Glomerular visceral epithelial cell (primary cell): ENCODE data around the gene BFAR.
"Not testable (repeated sequence)": the region's sequence is repeated elsewhere in the genome, so short reads cannot be mapped to it uniquely, and the experiment has no call there.

Source experiments
- DNase-seq: peaks from one replicate; pipeline ENCODE4 v3.0.0-alpha.2; 2016; ENCODE audit errors: extremely low spot score

The BFAR gene, protein sequence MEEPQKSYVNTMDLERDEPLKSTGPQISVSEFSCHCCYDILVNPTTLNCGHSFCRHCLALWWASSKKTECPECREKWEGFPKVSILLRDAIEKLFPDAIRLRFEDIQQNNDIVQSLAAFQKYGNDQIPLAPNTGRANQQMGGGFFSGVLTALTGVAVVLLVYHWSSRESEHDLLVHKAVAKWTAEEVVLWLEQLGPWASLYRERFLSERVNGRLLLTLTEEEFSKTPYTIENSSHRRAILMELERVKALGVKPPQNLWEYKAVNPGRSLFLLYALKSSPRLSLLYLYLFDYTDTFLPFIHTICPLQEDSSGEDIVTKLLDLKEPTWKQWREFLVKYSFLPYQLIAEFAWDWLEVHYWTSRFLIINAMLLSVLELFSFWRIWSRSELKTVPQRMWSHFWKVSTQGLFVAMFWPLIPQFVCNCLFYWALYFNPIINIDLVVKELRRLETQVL

DNA sequence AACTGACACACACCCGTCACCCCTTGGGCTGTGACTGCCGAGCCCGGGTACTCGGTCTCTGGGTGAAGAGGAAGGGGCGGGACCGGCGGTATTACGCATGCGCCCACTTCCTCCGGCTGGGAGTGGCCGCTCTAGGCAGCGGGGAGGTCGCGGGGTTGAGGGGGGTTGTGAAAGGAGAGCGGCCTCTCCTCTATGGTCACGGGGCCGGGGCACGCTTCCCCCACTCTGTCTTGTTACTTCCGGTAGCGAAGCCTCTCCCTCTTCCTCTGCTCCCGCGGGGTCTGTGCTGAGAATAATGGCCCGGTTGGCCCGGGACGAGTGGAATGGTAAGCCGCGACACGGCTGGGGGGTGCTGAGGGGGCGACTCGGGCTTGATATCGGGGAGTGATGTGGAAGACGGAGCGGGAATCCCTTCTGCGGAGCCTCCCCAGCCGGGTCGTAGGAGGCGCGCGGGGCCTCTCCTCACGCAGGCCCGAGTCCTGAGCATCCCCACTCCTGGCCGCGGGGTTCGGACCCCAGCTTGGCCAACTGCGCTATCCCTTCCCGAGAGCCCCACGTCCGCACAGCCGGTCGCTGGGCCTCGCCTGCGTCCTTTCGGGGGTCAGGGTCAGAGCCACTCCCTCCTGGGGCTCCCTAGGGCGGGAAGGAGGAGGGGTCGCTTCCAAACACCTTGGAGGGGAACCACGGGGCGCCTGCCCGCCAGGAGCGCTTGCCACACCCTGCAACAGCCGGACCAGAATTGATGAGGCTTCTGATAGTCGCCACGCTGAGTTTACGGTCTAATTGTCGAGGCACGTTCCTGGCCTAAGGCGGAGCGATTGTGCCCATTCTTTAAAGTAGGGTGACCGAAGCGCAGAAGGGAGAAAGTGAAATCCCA lies at the start of gene BFAR:
TSS of gene BFAR (plus strand) at position 259 of the 877 bp plus-strand sequence. CDS start 11,396 bp downstream, outside the sequence.
- DNase-seq: peak; percentile 98

DNA sequence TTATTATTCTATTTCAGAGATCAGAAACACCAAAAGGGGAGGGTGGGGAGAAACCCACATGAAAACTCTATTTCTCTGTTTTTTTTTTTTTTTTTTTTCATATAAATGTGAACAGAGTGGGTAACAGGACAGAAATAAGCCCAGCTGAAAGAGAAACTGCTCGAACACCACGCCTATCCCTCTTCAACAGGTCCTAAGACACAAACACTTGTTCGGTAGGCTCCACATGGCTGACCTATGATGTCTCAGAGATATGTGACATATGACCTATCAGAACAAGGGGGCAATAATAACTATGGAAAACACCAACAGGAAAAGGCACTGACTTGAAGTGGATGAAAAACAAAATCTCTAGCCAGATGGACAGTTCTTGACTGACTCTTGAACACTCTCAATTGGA lies 47.5 kb upstream of the BFAR start:
- no peak for DNase-seq

DNA sequence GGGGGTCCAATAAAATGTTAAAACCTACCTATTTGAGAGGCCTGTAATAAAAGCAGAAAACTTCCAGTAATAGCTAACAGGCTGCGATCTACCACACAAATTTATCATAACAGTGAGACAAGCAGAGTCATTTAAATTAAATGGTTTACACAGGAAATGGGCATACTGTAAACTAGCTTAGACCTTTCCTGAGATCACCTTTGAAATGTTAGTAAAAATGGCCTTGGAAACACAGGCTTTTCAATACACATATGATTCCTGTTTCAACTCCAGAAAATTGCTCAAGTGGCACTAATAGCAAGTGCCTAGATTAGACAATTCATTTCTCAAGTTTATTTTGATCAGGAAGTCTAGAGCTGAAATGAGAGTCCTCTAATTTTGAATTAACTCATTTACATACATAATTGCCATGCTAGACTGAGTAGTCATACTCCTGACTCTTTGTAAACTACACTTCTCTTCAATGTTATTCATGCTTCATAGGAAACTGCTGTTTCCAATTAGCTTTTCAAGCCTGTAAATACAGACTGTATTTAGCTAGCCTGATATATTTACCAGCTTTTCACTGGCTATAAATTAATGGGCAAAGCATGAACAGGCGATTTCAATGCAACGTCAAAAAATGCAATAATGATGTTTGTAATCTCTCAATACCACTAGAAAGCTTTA lies 46.0 kb upstream of the BFAR start:
- no peak for DNase-seq

DNA sequence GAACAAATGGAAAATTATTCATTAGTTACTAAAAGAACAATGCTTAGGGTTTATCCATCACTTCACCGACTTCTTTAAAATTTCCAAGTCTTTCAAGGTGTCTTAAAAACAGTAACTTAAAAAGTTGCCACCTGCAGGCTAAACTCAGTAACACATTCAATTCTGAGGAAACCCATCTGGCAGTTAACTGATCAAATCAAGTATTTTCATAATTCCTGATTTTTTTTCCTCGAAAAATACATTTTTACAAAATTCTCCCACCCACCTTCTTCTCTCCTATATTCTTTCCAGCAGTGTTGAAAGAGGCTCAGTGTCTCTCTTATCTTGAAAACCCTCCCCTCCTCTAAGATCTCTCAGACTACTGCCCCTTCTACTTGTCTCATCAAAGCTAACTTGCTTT lies 32.6 kb upstream of the BFAR start:
- DNase-seq: peak; percentile 21

DNA sequence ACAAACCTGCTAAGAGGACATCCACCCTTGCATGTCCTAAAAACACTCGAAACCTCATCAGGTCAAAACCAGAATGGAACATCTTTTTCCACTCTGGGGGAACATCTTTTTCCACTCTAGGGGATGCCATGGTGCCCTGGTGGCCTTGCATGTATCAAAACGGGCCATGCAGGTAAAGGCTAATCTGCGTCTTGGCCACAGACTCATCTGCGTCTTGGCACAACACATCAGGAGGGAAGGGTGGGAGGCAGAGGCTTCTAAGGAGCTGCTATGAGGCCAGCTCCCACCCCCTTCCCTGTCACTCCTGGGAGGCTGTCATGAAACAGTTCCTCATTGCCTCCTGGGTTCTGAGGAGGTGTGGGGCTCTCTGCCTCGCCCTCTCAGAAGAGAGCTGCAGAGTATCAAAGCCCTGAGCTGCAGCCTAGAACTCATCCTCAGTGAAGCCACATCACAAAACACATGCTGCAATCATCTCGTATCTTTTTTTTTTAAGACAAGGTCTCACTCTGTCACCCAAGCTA lies 30.2 kb upstream of the BFAR start:
- DNase-seq: no peak

DNA sequence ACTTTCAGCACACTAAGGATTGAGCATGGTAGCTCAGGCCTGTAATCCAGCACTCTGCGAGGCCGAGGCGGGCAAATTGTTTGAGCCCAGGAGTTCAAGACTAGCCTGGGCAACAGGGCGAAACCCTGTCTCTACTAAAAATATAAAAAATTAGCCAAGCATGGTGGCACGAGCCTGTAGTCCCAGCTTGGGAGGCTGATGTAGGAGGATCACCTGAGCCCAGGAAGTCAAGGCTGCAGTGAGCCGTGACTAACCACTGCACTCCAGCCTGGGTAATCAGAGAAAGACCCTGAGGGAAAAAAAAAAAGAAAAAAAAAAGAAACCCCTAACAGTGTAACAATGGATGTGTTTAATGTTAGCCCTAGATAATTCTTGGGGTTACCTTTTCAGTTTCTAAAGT lies 26.6 kb upstream of the BFAR start:
- DNase-seq: no peak

DNA sequence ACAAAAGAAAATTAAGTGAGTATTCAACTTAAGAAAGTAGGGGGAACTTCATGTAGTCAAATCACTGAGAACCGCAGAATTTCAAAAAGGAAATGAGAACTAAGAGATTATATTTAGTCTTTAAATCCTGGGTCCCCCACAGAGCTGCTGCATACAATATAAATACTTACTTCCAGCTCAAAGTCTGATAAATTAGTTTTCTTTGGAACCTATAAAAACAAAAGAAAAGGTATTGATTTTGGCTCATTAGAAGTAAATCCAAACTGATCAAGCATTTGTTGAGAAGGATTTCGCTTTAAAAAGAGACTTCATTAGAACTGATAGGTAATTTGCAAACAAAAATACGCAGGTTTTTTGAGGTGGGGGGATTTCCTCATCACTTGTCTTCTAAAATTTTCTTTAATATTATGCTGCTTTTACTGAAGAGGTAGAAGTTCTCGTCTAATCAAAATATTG lies 24.6 kb upstream of the BFAR start:
- no peak for DNase-seq

DNA sequence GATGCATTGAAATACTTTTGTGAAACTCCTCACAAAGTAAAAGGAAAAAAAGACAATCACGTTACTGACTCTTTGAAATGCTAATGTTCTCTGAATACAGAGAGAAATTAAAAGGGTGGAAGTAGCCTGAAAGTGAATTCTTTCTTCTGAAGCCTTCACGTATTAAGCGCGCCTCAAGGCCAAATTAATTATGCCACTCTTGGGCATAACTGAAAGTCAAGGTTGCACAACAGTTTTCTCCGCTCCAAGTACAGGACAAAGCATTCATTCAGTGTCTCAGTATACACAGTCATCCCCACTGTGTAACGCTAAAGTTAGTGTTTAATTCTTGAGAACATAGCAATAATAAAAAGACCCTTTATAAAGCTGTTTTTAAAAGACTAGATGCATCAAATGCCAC lies 24.1 kb upstream of the BFAR start:
- no peak for DNase-seq

DNA sequence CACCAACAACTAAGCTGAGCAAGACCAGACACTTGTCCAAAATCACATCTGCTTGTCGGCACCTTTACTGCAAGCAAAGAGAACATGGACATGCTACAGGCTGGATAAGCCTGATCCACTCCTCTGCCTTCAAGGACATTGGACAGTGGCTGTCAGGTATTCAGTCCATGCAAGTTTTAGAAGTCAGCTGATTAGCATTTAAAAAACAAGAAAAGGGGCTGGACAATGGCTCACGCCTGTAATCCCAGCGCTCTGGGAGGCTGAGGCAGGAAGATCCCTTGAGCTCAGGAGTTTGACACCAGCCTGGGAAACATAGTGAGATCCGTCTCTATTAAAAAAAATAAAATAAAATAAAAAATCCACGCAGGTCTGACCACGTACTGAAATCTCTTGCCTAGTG lies 23.0 kb upstream of the BFAR start:
- no peak for DNase-seq

DNA sequence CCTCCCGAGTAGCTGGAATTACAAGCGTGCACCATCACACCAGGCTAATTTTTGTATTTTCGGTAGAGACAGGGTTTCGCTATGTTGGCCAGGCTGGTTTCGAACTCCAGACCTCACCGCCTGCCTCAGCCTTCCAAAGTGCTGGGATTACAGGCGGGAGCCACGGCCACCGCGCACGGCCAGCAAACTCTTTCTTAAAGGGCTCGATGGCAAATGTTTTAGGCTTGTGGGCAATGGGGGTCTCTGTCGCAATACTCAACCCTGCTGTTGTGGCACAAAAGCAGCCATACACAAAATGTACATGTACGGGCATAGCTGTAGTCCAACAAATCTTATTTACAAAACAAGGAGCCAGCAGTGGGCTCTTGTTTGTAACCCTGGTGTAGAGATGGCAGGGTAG lies 21.1 kb upstream of the BFAR start:
- no peak for DNase-seq

DNA sequence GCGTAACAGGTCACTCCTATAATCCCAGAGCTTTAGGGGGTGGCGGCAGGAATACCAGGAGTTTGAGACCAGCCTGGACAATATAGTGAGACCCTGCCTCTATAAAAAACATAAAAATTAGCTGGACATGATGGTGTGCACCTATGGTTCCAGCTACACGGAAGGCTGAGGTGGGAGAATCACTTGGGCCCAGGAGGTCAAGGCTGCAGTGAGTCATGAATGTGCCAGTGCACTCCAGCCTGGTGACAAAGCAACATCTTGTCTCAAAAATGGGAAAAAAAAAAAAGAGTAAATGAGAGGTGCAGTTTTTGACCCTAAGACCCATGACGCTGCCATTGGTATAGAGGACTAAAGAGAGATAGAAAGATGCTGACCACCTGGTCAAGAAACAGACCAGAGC lies 18.8 kb upstream of the BFAR start:
- no peak for DNase-seq

DNA sequence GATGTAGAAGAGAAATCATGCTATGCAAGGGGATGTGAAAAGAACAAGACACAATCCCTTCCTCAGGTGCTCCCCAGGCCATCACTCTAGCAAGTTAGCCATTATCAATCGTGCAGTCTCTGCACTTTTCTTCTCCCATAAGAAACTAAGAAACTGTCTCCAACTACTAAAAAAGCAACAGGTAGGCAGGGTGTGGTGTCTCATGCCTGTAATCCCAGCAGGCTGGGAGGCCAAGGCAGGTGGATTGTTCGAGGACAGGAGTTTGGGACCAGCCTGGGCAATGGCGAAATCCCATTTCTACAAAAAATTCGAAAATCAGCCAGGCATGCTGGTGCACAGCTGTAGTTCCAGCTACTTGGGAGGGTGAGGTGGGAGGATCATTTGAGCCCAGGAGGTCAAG lies 16.5 kb upstream of the BFAR start:
- no peak for DNase-seq

DNA sequence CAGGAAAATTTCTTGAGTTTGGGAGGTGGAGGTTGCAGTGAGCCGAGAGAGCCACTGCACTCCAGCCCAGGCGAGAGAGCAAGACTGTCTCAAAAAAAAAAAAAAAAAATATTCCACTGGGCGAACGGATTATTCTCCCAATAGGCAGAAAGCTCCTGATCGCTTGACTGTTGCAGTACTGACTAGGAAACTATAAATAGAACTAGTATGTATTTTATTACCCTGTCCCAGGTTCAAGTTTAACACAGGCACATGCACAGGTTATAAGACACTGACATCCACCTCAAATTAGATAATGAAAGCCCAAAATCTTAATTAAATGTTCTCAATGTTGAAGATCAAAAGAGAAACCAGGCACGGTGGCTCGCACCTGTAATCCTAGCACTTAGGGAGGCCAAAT lies 14.2 kb upstream of the BFAR start:
- no peak for DNase-seq

DNA sequence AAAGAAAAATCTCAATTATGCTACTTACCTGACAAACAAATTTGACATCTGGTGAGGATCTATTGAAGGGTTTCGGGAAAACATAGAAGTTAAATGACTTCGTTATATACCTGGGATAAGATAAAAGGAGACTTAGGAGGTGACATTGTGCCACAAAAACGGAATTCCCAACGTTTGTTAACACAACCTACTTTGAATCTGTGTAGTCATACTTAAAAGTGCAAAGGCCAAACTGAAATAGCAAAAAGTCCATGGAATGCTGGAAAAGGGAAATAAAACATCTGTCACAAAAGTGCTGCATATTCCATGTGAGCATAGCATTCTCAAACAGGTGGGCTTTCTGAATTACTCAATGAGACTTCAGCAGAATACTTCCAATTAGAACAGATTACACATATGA lies 5.7 kb upstream of the BFAR start:
- no peak for DNase-seq

DNA sequence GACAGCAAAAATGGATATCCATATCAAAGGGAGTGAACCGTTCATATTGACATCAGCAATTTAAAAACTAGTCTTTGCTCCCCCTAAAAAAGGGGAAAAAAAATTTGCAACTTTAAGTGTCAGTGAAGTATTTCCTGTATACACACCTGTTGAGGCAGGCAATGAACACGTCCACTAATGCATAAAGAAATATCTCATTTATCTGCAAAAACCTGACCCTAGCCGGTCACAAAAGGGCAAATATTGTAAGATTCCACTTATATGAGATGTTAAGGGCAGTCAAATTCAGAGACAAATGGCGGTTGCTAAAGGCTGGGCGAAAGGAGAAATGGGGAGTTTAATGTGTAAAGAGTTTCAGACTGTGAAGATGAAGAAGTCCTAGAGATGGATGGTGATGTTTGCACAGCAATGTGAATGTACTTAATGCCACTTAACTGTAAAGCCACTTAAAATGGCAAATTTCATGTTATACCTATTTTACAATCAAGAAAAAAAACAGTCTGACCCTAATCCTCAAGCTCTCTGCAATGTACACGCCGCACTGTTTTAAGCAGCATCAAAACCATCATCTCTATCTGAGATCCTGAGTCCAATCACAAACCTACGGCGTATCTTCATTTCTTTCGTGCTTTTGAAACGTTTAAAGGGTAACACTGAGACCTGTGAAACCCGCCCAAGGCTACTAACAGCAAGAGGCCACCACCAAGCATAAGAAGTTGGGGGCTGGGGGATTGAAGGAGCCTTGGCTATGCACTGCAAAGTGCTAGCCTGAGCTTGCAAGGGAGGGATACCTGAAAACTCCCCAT lies 3.7 kb upstream of the BFAR start:
- DNase-seq: no peak

DNA sequence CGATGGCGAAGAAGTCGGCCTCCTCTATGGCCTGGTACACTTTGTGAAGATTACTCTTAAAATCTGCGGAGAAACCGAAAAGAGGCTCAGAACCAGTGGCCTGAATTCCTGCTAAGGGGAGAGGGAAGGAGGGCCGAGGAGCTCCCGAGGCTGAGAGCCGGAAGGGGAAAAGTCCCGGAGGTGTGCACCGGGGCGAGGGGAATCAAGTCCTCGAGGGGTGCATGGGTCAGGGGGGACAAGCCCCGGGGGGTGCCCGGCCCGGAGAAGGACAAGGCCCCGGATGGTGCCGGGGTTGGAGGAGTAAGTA lies 3.2 kb upstream of the BFAR start:
- no peak for DNase-seq

DNA sequence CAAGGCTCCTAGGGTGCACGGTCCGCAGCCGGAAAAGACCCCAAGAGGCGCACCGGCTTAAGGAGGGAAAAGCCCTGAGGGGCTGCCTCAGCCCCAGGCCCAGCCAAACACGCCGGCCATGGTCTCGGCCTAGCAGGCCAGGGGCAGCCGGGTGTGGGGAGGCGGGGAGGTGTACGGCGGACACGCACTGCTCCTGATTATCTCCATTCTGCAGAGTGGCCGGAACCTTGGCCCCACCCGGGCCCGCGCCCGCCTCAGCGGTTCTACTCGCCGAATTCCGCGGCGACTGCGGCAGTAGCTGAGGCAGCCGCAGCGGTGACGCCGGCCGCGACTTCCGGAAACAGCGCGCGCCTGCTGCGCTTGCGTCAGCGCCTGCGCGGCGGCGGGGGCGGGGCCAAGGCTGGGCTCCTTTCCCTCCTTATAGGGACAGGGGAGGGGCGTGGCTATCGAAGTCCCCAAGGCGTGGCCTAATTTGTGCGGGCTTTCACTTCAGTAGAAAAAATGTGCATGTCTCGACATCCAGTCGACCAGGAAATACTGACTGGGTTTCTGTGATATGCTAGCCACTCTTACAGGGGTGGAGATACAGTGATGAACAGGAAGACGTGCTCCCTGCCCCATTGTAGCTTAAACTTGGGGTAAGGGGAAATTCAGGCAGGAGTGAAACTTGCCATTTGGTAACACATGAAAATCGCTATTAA lies 2.7 kb upstream of the BFAR start, which contains the start of gene PARN:
TSS of gene PARN (minus strand) at position 342 of the 701 bp plus-strand sequence. CDS start at position 207, 135 bp downstream.
- peak; percentile 97 for DNase-seq

DNA sequence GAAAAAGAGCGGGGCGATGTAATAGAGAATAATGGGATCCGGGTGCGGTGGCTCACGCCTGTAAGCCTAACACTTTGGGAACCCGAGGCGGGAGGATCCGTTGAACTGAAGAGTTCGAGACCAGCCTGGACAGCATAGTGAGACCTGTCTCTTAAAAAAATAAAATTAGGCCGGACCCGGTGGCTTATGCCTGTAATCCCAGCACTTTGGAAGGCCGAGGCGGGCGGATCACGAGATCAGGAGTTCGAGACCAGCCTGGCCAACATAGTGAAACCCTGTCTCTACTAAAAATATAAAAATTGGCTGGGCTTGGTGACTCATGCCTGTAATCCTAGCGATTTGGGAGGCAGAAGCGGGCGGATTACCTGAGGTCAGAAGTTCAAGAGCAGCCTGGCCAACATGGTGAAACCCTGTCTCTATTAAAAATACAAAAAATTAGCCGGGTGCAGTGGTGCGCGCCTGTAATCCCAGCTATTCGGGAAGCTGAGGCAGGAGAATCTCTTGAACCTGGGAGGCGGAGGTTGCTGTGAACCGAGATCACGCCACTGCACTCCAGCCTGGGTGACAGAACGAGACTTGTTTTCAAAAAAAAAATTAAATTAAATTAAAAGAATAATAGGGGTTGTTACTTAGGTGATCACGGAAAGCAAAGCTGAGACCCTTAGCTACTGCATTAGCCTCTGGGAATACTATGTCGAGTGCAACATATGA lies 2.0 kb upstream of the BFAR start:
- DNase-seq: not testable (repeated sequence)

DNA sequence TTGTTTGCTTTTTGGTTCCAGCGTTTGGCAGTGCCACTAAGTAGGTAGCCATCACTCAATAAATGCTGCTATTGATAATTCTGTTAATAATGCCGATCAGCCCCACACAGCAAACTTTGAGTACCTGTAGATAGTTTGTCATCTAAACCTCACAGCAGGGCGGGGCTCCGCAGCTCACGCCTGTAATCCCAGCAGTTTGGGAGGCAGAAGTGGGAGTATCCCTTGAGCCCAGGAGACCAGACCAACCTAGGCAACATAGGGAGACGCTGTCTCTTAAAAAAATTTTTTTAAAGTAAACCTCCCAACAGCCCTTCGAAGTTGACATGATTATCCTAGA lies 1.6 kb downstream of the BFAR start:
- DNase-seq: no peak
